SH-SY5Y (cell line): Measurements from ENCODE around the gene EIF2B4.

ENCODE experiments used
- GATA2 ChIP-seq: IDR thresholded peaks from 2 replicates; pipeline ENCODE4 v1.6.1; 2011; ENCODE audit warnings: mild to moderate bottlenecking, low read depth, low read length
- GATA3 ChIP-seq: IDR thresholded peaks from 2 replicates; pipeline ENCODE4 v1.6.1; 2011; ENCODE audit warnings: low read depth, mild to moderate bottlenecking, low read length, moderate library complexity

Gene EIF2B4

GRCh38 chr2:27335311-27335710 lies 34.8 kb downstream of the EIF2B4 start:
- TF ChIP-seq GATA2 (no peak), GATA3 (no peak)

- no peak for TF ChIP-seq GATA2
- TF ChIP-seq GATA3 = no peak
Measured at GRCh38 chr2:27324720-27325119, 45.4 kb downstream of the EIF2B4 start.

- TF ChIP-seq GATA2 (no peak), GATA3 (no peak)
Measured at GRCh38 chr2:27323596-27324285, 46.4 kb downstream of the EIF2B4 start.

- TF ChIP-seq GATA3 (no peak), GATA2 (0 out of 2 replicates have a peak, but pooled peaks have one; percentile 28)
Measured at GRCh38 chr2:27322766-27323595, 47.2 kb downstream of the EIF2B4 start, which contains the start of gene MPV17. TSS of gene MPV17 (minus strand) at chr2:27323097. CDS start at chr2:27322517, 580 bp downstream.

GRCh38 chr2:27322301-27322765 lies 47.8 kb downstream of the EIF2B4 start:
- TF ChIP-seq GATA3 = no peak
- no peak for TF ChIP-seq GATA2

GRCh38 chr2:27320958-27321543 lies 49.1 kb downstream of the EIF2B4 start:
- TF ChIP-seq GATA2 (no peak), GATA3 (no peak)

GRCh38 chr2:27316655-27317412 lies 53.3 kb downstream of the EIF2B4 start:
- TF ChIP-seq GATA2 = no peak
- no peak for TF ChIP-seq GATA3

- TF ChIP-seq GATA2 (no peak), GATA3 (no peak)
Measured at GRCh38 chr2:27315122-27315521, 55.0 kb downstream of the EIF2B4 start.

- TF ChIP-seq GATA3 (no peak), GATA2 (no peak)
Measured at GRCh38 chr2:27314709-27315108, 55.4 kb downstream of the EIF2B4 start.
